Pancreas (tissue), 10 donors: ENCODE results near the gene CFAP43. TPM values are rescaled to one million over a fixed set of nuclear protein-coding genes. Genes with fewer than 3 reads are reported as not detected.

ENCODE experiments used
- ATAC-seq, 4 donors: fragments of 200-7000 bp; cut with Tn5 transposase; one replicate each; pipeline versions ENCODE4 v1.8.0 to v1.9.1; 2020; ENCODE audit warnings: mild to moderate bottlenecking in 4 of 4, moderate library complexity in 4 of 4
- DNase-seq, 6 donors: peaks; one replicate each; pipeline ENCODE4 v3.0.0-alpha.2; 2020
- FAIRE-seq: peaks from 2 replicates; lab custom pipeline; 2012; peaks lifted over from hg19 to GRCh38; lab: Jason Lieb, UNC
- H3K27ac ChIP-seq, 4 donors: fragments of 200-600 bp; sonication (generic); 1 replicate in 3 of 4; 2 replicates in 1 of 4; pipeline versions ENCODE4 v1.5.0 to v1.8.0; 2020
- H3K27me3 ChIP-seq, 4 donors: fragments of 200-600 bp; one replicate each; pipeline ENCODE4 v1.8.0; 2021
- H3K36me3 ChIP-seq, 3 donors: fragments of 200-600 bp; sonication (generic) in 1 of 3; one replicate each; pipeline versions ENCODE4 v1.5.0 to v1.8.0; 2020 to 2021
- H3K4me1 ChIP-seq, 3 donors: fragments of 200-600 bp; one replicate each; pipeline ENCODE4 v1.8.0; 2021
- H3K4me3 ChIP-seq, 4 donors: fragments of 200-600 bp; sonication (generic) in 2 of 4; one replicate each; pipeline versions ENCODE4 v1.5.0 to v1.8.0; 2020 to 2021
- H3K9me3 ChIP-seq, 4 donors: fragments of 200-600 bp; one replicate each; pipeline ENCODE4 v1.8.0; 2021
- CTCF ChIP-seq, 4 donors: fragments of 200-600 bp; sonication (generic) in 3 of 4; IDR thresholded peaks; one replicate each; pipeline versions ENCODE4 v1.5.0 to v1.8.0; 2021; ENCODE audit warnings: antibody characterized with exemption in 4 of 4
- WGBS, 2 donors: extraction: QIAGEN DNeasy Blood & Tissue Kit; methylation state at CpG; one replicate each; pipeline ENCODE4 v1.1.7; 2013; 5-methylcytosine and 5-hydroxymethylcytosine counted together
- intact Hi-C, 3 donors: fragments of 100-400 bp; cut with DNase I; formaldehyde crosslinking; loops; one replicate each; pipeline versions ENCODE4 v1.11.1 to v1.14.2; 2022
- polyA plus RNA-seq, 2 donors: library from polyadenylated mRNA; stranded (reverse); fragments of 200-250 nt; gene quantifications; one replicate each; pipeline ENCODE4 v1.2.3, GENCODE V29; 2013
- total RNA-seq, 6 donors: library from RNA; stranded (reverse); fragmentation: NEBNext Ultra II Directional in 4 of 6; extraction: Animal tissue kit (Norgen Biotek cat#: 25700) in 4 of 6; gene quantifications; one replicate each; pipeline versions ENCODE4 v1.2.1 to v1.2.4, GENCODE V29; 2021 to 2023
- donor health status: healthy with polysubstance abuse.
- donor health status: DM: no; HTN: no; CAD: no; lungs with moderate emphysema.
- donor health status: DM: no; HTN: no; CAD: no.
- donor health status: control.
- donor health status: control.
- donor health status: Bipolar disorder and iron deficiency.
- donor health status: DM: yes; HTN: yes; CAD: no.
- donor health status: DM: no; HTN: no; CAD: no.
- donor health status: DM: no; HTN: no; CAD: no.
- donor health status: DM: yes; HTN: yes; CAD: no.

The CFAP43 gene
- total and polyA plus RNA-seq, 8 donors = 0.60 to 6.2 (median 2.0) TPM

DNA sequence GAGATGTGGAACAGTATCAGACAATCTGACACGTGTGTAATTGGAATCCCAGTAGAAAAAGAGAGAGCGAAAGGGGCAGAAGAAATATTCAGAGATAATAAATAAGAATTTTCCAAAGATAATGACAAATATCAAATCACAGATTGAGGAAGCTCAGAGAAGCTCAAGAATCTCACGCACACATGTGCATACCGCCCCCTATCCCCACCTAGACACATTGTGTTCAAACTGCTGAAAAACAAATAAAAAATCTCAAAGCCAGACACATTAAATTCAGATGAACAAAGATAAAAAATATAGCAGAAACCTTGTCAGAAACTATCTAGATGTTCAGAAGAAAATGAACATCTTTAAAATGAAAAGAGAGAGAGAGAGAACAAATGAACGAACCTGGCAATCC, 92.9 kb downstream of the CFAP43 start:
- H3K27me3 ChIP-seq = no peaks in the 10 kb centered on the region
- ATAC-seq (no peak), DNase-seq (no peak), FAIRE-seq (no peak)
- H3K4me1 ChIP-seq = no peaks in the 10 kb centered on the region
- no peaks in the 10 kb centered on the region for H3K36me3 ChIP-seq
- H3K27ac ChIP-seq = no peak overlapping the region
- WGBS, 2 donors = 65 to 69% methylated on average over 5 of the region's 5 CpGs
- no peak for TF ChIP-seq CTCF (IDR thresholded peaks at IDR 0.05)
- intact Hi-C loops = no loop called here
- no peak overlapping the region for H3K4me3 ChIP-seq
- H3K9me3 ChIP-seq = no peaks in the 10 kb centered on the region

DNA sequence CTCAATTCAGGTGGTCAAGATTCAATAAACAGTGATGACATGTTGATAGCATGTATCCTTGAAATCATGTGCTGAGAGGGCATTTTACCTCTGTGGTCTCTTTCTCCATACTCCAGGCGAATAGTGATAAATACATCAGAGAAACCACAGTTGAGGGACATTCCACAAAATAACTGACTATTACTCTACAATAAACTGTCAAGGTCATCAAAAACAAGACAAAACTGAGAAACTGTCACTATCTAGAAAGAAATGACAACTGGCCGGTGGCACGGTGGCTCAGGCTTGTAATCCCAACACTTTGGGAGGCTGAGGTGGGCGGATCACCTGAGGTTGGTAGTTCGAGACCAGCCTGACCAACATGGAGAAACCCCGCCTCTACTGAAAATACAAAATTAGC, 94.0 kb downstream of the CFAP43 start:
- FAIRE-seq = no peak
- Histone ChIP-seq H3K27me3 (no peaks in the 10 kb centered on the region), H3K9me3 (no peaks in the 10 kb centered on the region), H3K27ac (no peak overlapping the region), H3K4me3 (no peak overlapping the region), H3K36me3 (no peaks in the 10 kb centered on the region), H3K4me1 (no peaks in the 10 kb centered on the region)
- intact Hi-C loops = no loop called here
- no peak for TF ChIP-seq CTCF (IDR thresholded peaks at IDR 0.05)
- DNase-seq = no peak
- no peak for ATAC-seq
- WGBS, 2 donors = 89 to 90% methylated on average over 6 of the region's 6 CpGs

GRCh38 chr10:104130041-104130440, 102.1 kb downstream of the CFAP43 start:
- Histone ChIP-seq H3K4me1 (peaks cover 0 to 4% (median 0%) of the 10 kb centered on the region in 3 donors), H3K9me3 (no peaks in the 10 kb centered on the region), H3K36me3 (no peaks in the 10 kb centered on the region), H3K27ac (no peak overlapping the region), H3K27me3 (no peaks in the 10 kb centered on the region), H3K4me3 (no peak overlapping the region)
- DNase-seq = no peak
- FAIRE-seq = no peak
- ATAC-seq = no peak
- 24 to 27% methylated on average over 3 of the region's 3 CpGs for WGBS, 2 donors
- intact Hi-C loops = no loop called here
- no peak for TF ChIP-seq CTCF (IDR thresholded peaks at IDR 0.05)

DNA sequence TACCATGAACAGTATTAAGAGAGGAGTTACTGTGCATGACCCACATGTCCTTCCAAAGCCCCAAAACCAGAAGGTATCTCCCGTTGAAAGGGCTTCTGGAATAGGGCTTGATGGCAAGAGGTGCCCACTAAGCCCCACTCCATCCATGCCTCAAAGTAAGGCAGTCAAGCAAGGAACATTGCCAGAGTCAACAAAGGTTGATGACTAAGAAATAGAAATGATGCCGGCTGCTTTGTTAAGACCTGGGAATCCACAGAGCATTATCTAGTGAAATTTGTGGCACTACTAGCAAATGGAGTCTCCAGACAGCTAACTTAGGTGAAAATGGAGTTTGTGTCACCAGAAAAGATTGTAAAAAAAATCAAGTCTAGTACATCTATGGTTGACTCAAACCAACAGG, 104.0 kb downstream of the CFAP43 start:
- 56 to 73% methylated on average over 2 of the region's 2 CpGs for WGBS, 2 donors
- Histone ChIP-seq H3K4me3 (no peak overlapping the region), H3K4me1 (peaks cover 0 to 5% (median 0%) of the 10 kb centered on the region in 3 donors), H3K9me3 (no peaks in the 10 kb centered on the region), H3K36me3 (no peaks in the 10 kb centered on the region), H3K27ac (no peak overlapping the region), H3K27me3 (no peaks in the 10 kb centered on the region)
- ATAC-seq (no peak), DNase-seq (no peak), FAIRE-seq (no peak)
- no peak for TF ChIP-seq CTCF (IDR thresholded peaks at IDR 0.05)
- intact Hi-C loops = no loop called here

- ATAC-seq = peak in 3 of 4 donors; percentile 25 to 47 (median 34)
- intact Hi-C loops = no loop called here
- FAIRE-seq = no peak
- no peak overlapping the region for H3K4me3 ChIP-seq
- TF ChIP-seq CTCF (IDR thresholded peaks at IDR 0.05) = no peak
- H3K9me3 ChIP-seq = no peaks in the 10 kb centered on the region
- H3K27ac ChIP-seq = no peak overlapping the region
- peaks cover 0 to 6% (median 0%) of the 10 kb centered on the region in 3 donors for H3K4me1 ChIP-seq
- 89 to 90% methylated on average over 2 of the region's 2 CpGs for WGBS, 2 donors
- no peaks in the 10 kb centered on the region for H3K27me3 ChIP-seq
- DNase-seq = peak in 1 of 6 donors; percentile 15
- no peaks in the 10 kb centered on the region for H3K36me3 ChIP-seq
These were observed 104.8 kb downstream of the CFAP43 start for GRCh38 chr10:104127411-104127810.
